Thyroid gland (tissue), 4 donors: ENCODE results near the gene CRY1. TPM values are rescaled to one million over a fixed set of nuclear protein-coding genes. Genes with fewer than 3 reads are reported as not detected.
"Not testable (repeated sequence)": the region's sequence is repeated elsewhere in the genome, so short reads cannot be mapped to it uniquely, and the experiment has no call there.

ENCODE experiments used
- DNase-seq, 2 donors: peaks; one replicate each; pipeline ENCODE4 v3.0.0-alpha.2; 2019
- H3K27ac ChIP-seq, 3 donors: fragments of 200-600 bp; sonication (generic); 1 replicate in 2 of 3; 2 replicates in 1 of 3; pipeline ENCODE4 v1.5.1; 2016 to 2019; ENCODE audit warnings: mild to moderate bottlenecking in 1 of 3, moderate library complexity in 1 of 3
- H3K27me3 ChIP-seq: fragments of 200-600 bp; sonication (generic); one replicate; pipeline ENCODE4 v1.5.1; 2019
- H3K36me3 ChIP-seq, 2 donors: fragments of 200-600 bp; sonication (generic); one replicate each; pipeline ENCODE4 v1.5.1; 2016 to 2019
- H3K4me1 ChIP-seq, 2 donors: fragments of 200-600 bp; sonication (generic); one replicate each; pipeline ENCODE4 v1.5.1; 2017 to 2019
- H3K4me3 ChIP-seq, 3 donors: fragments of 200-600 bp; sonication (generic); replicated peaks in 1 of 3; 1 replicate in 2 of 3; 2 replicates in 1 of 3; pipeline ENCODE4 v1.5.1; 2016; ENCODE audit warnings: mild to moderate bottlenecking in 1 of 3
- H3K9me3 ChIP-seq: fragments of 200-600 bp; sonication (generic); one replicate; pipeline ENCODE4 v1.5.1; 2017
- CTCF ChIP-seq, 6 experiments: fragments of 200-600 bp in 3 of 6; fragments of 450-650 bp in 3 of 6; sonication (generic) in 3 of 6; IDR thresholded peaks; one replicate each; pipeline ENCODE4 v1.5.1; 2016 to 2019; ENCODE audit warnings: antibody characterized with exemption in 6 of 6, mild to moderate bottlenecking in 2 of 6, inconsistent platforms in 1 of 6, moderate library complexity in 1 of 6
- POLR2A ChIP-seq, 2 donors: fragments of 450-650 bp; IDR thresholded peaks; one replicate each; pipeline ENCODE4 v1.6.1; 2017; ENCODE audit warnings: antibody characterized with exemption in 2 of 2, mild to moderate bottlenecking in 2 of 2, moderate library complexity in 1 of 2
- WGBS, 2 donors: methylation state at CpG; one replicate each; pipeline ENCODE4 v1.1.5; 2017; 5-methylcytosine and 5-hydroxymethylcytosine counted together
- intact Hi-C: fragments of 100-400 bp; cut with DNase I; formaldehyde crosslinking; loops from one replicate; pipeline ENCODE4 v1.15.1; 2023
- total RNA-seq, 4 donors: library from RNA; depleted of rRNA; stranded (reverse); fragments of >200 nt; gene quantifications; one replicate each; pipeline ENCODE4 v1.2.3, GENCODE V29; 2016

Gene CRY1
- total RNA-seq, 4 donors from 2014 or later, result 53.3 to 68.8 (median 61.7) TPM

DNA sequence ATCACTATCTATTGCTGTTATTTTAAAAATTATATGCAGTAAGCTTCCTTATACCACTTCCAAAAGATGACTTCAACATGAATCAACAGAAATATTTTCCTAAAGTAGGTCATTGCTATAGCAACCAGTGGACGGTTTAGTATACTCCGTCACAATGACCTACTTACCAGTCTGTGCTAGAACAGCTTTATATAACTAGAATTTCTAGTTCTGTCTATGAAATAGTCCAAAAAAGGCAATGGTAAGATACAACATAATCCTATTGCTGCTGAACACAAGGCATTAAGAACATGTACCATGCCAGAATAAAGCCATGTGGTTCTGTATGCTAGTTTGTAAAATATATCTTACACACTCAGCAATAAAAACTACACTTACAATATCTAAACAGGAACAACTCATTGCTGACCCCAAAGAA, 65.7 kb downstream of the CRY1 start:
- TF ChIP-seq CTCF (IDR thresholded peaks at IDR 0.05) (no peak), POLR2A (IDR thresholded peaks at IDR 0.05) (peak in 1 of 2 donors; percentile 80)
- H3K36me3 ChIP-seq, result no peaks in the 10 kb centered on the region
- H3K4me1 ChIP-seq, result peaks cover 62 to 64% of the 10 kb centered on the region in 2 donors
- no peak overlapping the region for H3K4me3 ChIP-seq
- no peaks in the 10 kb centered on the region for H3K9me3 ChIP-seq
- DNase-seq, result no peak
- no peaks in the 10 kb centered on the region for H3K27me3 ChIP-seq
- intact Hi-C loops, result no loop called here
- WGBS, 2 donors, result 3 to 4% methylated on average over 2 of the region's 2 CpGs
- peak overlapping the region; percentile 76 to 95 (median 88) for H3K27ac ChIP-seq

DNA sequence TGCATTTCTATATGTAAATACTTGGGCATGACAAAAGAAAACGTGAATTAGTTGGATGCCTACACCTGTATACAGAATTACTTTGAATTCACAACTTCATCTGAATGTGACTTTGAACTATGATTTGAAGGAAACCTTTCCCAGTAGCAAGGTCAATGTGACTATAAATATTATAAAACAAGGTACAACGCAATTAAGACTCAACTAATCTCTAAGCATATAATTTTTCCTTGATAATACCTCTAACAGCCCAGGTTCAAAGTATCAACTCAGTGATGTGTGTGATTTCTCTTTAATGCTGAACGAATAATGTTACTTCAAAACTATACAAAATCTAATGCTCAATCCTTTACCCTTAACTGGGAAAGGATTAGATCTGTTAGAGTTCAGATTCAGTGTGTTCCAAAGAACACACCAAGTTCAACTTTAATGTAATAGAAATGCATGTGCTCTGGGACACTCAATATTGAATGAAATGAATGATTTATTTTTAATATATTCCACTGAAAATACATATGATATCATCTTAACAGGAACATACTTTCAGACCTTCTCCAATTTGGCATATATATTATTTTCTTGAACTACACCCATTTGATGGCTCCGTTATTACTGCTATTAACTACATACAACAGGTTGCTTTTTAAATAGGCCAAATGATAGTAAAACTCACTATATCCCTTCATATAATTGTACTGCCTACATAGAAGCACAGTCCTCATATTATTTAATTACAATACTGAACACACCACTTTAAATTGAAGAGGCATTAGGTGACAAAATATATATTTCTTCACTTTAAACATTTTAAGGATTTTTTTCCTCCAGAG, 66.3 kb downstream of the CRY1 start:
- Histone ChIP-seq H3K27ac (peak overlapping the region; percentile 76 to 95 (median 88)), H3K9me3 (no peaks in the 10 kb centered on the region), H3K36me3 (no peaks in the 10 kb centered on the region), H3K4me3 (no peak overlapping the region), H3K4me1 (peaks cover 56 to 58% of the 10 kb centered on the region in 2 donors), H3K27me3 (no peaks in the 10 kb centered on the region)
- DNase-seq, result no peak
- WGBS, 2 donors, result 68 to 70% methylated on average over 4 of the region's 4 CpGs
- no peak for TF ChIP-seq CTCF (IDR thresholded peaks at IDR 0.05)
- TF ChIP-seq POLR2A (IDR thresholded peaks at IDR 0.05), result no peak
- intact Hi-C loops, result no loop called here

- Histone ChIP-seq H3K27ac (peak overlapping the region; percentile 76 to 95 (median 88)), H3K4me1 (peaks cover 49 to 51% of the 10 kb centered on the region in 2 donors)
- intact Hi-C loops, H3K9me3 ChIP-seq, H3K27me3 ChIP-seq, H3K36me3 ChIP-seq, H3K4me3 ChIP-seq, DNase-seq: not testable (repeated sequence)
These were observed 67.0 kb downstream of the CRY1 start for GRCh38 chr12:107026356-107026755.

- H3K4me3 ChIP-seq, result no peak overlapping the region
- H3K4me1 ChIP-seq, result peaks cover 42 to 45% of the 10 kb centered on the region in 2 donors
- 87 to 97% methylated on average over 1 of the region's 1 CpG for WGBS, 2 donors
- H3K36me3 ChIP-seq, result no peaks in the 10 kb centered on the region
- peak overlapping the region in 1 of 3 donors; percentile 5 for H3K27ac ChIP-seq
- intact Hi-C loops, result no loop called here
- TF ChIP-seq POLR2A (IDR thresholded peaks at IDR 0.05) (no peak), CTCF (IDR thresholded peaks at IDR 0.05) (no peak)
- H3K9me3 ChIP-seq, result no peaks in the 10 kb centered on the region
- H3K27me3 ChIP-seq, result no peaks in the 10 kb centered on the region
- no peak for DNase-seq
These were observed 67.7 kb downstream of the CRY1 start for GRCh38 chr12:107025671-107026070.

GRCh38 chr12:107019546-107019945, 73.8 kb downstream of the CRY1 start:
- Histone ChIP-seq H3K9me3 (no peaks in the 10 kb centered on the region), H3K27me3 (no peaks in the 10 kb centered on the region), H3K4me3 (no peak overlapping the region), H3K27ac (no peak overlapping the region), H3K36me3 (no peaks in the 10 kb centered on the region), H3K4me1 (no peaks in the 10 kb centered on the region)
- intact Hi-C loops, result no loop called here
- TF ChIP-seq POLR2A (IDR thresholded peaks at IDR 0.05), result no peak
- TF ChIP-seq CTCF (IDR thresholded peaks at IDR 0.05), result no peak
- no peak for DNase-seq
- 86 to 91% methylated on average over 2 of the region's 2 CpGs for WGBS, 2 donors
